HepG2 (cell line): ENCODE data around the gene DPP6. TPM values are rescaled to one million over a fixed set of nuclear protein-coding genes. Genes with fewer than 3 reads are reported as not detected.

Experiments used
- ATAC-seq: fragments of 200-7000 bp; cut with Tn5 transposase; 3 replicates; pipeline ENCODE4 v1.9.1; 2020; ENCODE audit warnings: mild to moderate bottlenecking, moderate library complexity
- BruUV-seq: library from RNA; stranded (reverse); fragments of 400-500 nt; replicated peaks from 2 replicates; lab custom pipeline; 2021; lab: Mats Ljungman, UMichigan
- CTCF ChIA-PET: fragments of 300-600 bp; formaldehyde crosslinking; extraction: SDS; loops from one replicate; lab custom pipeline; 2021; ENCODE audit warnings: low total read pairs, inconsistent platforms, low intra/inter-chr PET ratio; lab: Yijun Ruan, JAX
- POLR2A ChIA-PET: fragments of 350-600 bp; sonication (Branson Sonifier 250); formaldehyde crosslinking; loops from one replicate; lab custom pipeline; 2020; ENCODE audit warnings: antibody characterized with exemption, inconsistent platforms; lab: Yijun Ruan, JAX
- DNase-seq: peaks from one replicate; pipeline ENCODE4 v3.0.0-alpha.2; 2015; ENCODE audit warnings: low spot score
- FAIRE-seq: peaks from 3 replicates; lab custom pipeline; 2011; peaks lifted over from hg19 to GRCh38; lab: Jason Lieb, UNC
- H2AFZ ChIP-seq: one replicate; pipeline ENCODE4 v1.6.1; 2011; ENCODE audit warnings: low read length, inconsistent platforms
- H3K27ac ChIP-seq: fragments of 300-600 bp; 3 replicates; pipeline ENCODE4 v1.8.0; 2011; ENCODE audit warnings: mixed run types, mild to moderate bottlenecking, mixed read lengths, low read length, inconsistent platforms; ENCODE audit not compliant: insufficient read depth; ENCODE audit errors: extremely low read length
- H3K27me3 ChIP-seq, 2 experiments: fragments of 200-600 bp in 1 of 2; 2 replicates in 1 of 2; 3 replicates in 1 of 2; pipeline versions ENCODE4 v1.6.0 to v1.8.0; 2011; ENCODE audit warnings: low read length in 2 of 2, mild to moderate bottlenecking in 2 of 2, moderate library complexity in 2 of 2, inconsistent platforms in 1 of 2; ENCODE audit not compliant: insufficient read depth in 2 of 2, control insufficient read depth in 1 of 2
- H3K36me3 ChIP-seq, 2 experiments: fragments of 200-600 bp in 1 of 2; replicated peaks in 1 of 2; 2 replicates in 1 of 2; 3 replicates in 1 of 2; pipeline versions ENCODE4 v1.5.1 to v1.8.0; 2011; ENCODE audit warnings: low read length in 2 of 2, inconsistent platforms in 1 of 2; ENCODE audit not compliant: insufficient read depth in 2 of 2, control insufficient read depth in 1 of 2
- H3K4me1 ChIP-seq: 2 replicates; pipeline ENCODE4 v1.5.1; 2012; ENCODE audit warnings: low read length, inconsistent platforms; ENCODE audit not compliant: insufficient read depth
- H3K4me2 ChIP-seq: 2 replicates; pipeline ENCODE4 v1.6.0; 2011; ENCODE audit warnings: low read depth, low read length, inconsistent platforms
- H3K4me3 ChIP-seq, 3 experiments: fragments of 200-600 bp in 1 of 3; sonication (generic), shearing (Covaris generic) in 1 of 3; replicated peaks in 1 of 3; 2 replicates each; pipeline ENCODE4 v1.5.1; 2011 to 2016; ENCODE audit warnings: low read length in 3 of 3, inconsistent platforms in 2 of 3, low read depth in 2 of 3, mild to moderate bottlenecking in 2 of 3, control low read depth in 1 of 3, mixed read lengths in 1 of 3; ENCODE audit not compliant: insufficient read depth in 1 of 3
- H3K79me2 ChIP-seq: one replicate; pipeline ENCODE4 v1.6.1; 2011; ENCODE audit warnings: low read length, inconsistent platforms; ENCODE audit not compliant: insufficient read depth
- H3K9ac ChIP-seq: 2 replicates; pipeline ENCODE4 v1.6.0; 2011; ENCODE audit warnings: mild to moderate bottlenecking, low read depth, low read length, inconsistent platforms; ENCODE audit not compliant: insufficient read depth
- H3K9me3 ChIP-seq: 2 replicates; pipeline ENCODE4 v1.5.1; 2012; ENCODE audit warnings: mild to moderate bottlenecking, low read length
- H4K20me1 ChIP-seq: 2 replicates; pipeline ENCODE4 v1.6.0; 2011; ENCODE audit warnings: inconsistent platforms, mild to moderate bottlenecking, low read length, moderate library complexity; ENCODE audit not compliant: insufficient read depth
- ATF7 ChIP-seq, 2 experiments: fragments of 450-650 bp in 1 of 2; sonication (generic) in 1 of 2; formaldehyde crosslinking in 1 of 2; IDR thresholded peaks; 2 replicates each; pipeline versions ENCODE4 v1.4.0 to v1.6.1; 2016 to 2020; ENCODE audit warnings: antibody characterized with exemption in 1 of 2, mild to moderate bottlenecking in 1 of 2, missing genetic modification reagents in 1 of 2
- CREB1 ChIP-seq, 2 experiments: fragments of 450-650 bp in 1 of 2; IDR thresholded peaks; 2 replicates each; pipeline ENCODE4 v1.6.1; 2016 to 2017; ENCODE audit warnings: control low read depth in 1 of 2, mild to moderate bottlenecking in 1 of 2, missing compliant biosample characterization in 1 of 2, missing genetic modification characterization in 1 of 2
- NFE2L1 ChIP-seq: sonication (generic); formaldehyde crosslinking; IDR thresholded peaks from 2 replicates; pipeline ENCODE4 v1.4.0; 2020; ENCODE audit warnings: missing genetic modification reagents, mild to moderate bottlenecking, borderline replicate concordance
- NONO ChIP-seq, 2 experiments: fragments of 450-650 bp in 1 of 2; sonication (generic) in 1 of 2; formaldehyde crosslinking in 1 of 2; IDR thresholded peaks in 1 of 2; conservative IDR thresholded peaks in 1 of 2; 2 replicates each; pipeline versions ENCODE4 v1.6.1 to v1.8.0; 2017 to 2022; ENCODE audit warnings: mild to moderate bottlenecking in 1 of 2, missing genetic modification reagents in 1 of 2, moderate library complexity in 1 of 2
- PRDM15 ChIP-seq: sonication (generic); formaldehyde crosslinking; IDR thresholded peaks from 2 replicates; pipeline ENCODE4 v1.4.0; 2020; ENCODE audit warnings: missing genetic modification reagents
- TBP ChIP-seq: sonication (generic); formaldehyde crosslinking; IDR thresholded peaks from 2 replicates; pipeline ENCODE4 v1.5.0; 2020; ENCODE audit warnings: missing genetic modification reagents
- ZBTB21 ChIP-seq: sonication (generic); formaldehyde crosslinking; IDR thresholded peaks from 2 replicates; pipeline ENCODE4 v1.4.0; 2020; ENCODE audit warnings: missing genetic modification reagents
- ZFP1 ChIP-seq: IDR thresholded peaks from 2 replicates; pipeline ENCODE4 v1.6.1; 2016
- ZNF652 ChIP-seq: IDR thresholded peaks from 2 replicates; pipeline ENCODE4 v1.6.1; 2016; ENCODE audit warnings: low read depth, borderline replicate concordance
- ZNF878 ChIP-seq: sonication (generic); formaldehyde crosslinking; IDR thresholded peaks from 2 replicates; pipeline ENCODE4 v1.8.1; 2023; ENCODE audit warnings: mild to moderate bottlenecking, missing genetic modification reagents, moderate library complexity
- WGBS: methylation state at CpG from one replicate; pipeline ENCODE4 v1.1.6; 2017; ENCODE audit warnings: low lambda C conversion rate; 5-methylcytosine and 5-hydroxymethylcytosine counted together
- in situ Hi-C: cut with HindIII; loops from 2 replicates; pipeline ENCODE4 v1.10.0; 2017; ENCODE audit warnings: low pct_unique_long_range_greater_than_20kb; ENCODE audit not compliant: extremely low pct_ligation_motif_present
- intact Hi-C: fragments of 100-400 bp; cut with micrococcal nuclease; formaldehyde crosslinking; loops from one replicate; pipeline ENCODE4 v1.10.0; 2022; ENCODE audit not compliant: unreplicated experiment
- polyA plus RNA-seq, 8 experiments: library from polyadenylated mRNA; depleted of rRNA in 3 of 8; stranded (reverse) in 7 of 8; unstranded in 1 of 8; fragments of >200 nt; fragmentation: Illumina TruSeq in 4 of 8; extraction: Trizol in 4 of 8; gene quantifications; 2 replicates each; pipeline versions ENCODE4 v1.2.1 to v1.2.3, GENCODE V29; 2011 to 2016; ENCODE audit warnings: low read depth in 4 of 8, missing spikeins in 1 of 8, mixed read lengths in 1 of 8; ENCODE audit not compliant: insufficient read depth in 1 of 8
- total RNA-seq, 5 experiments: library from RNA; depleted of rRNA; stranded (reverse); fragments of >200 nt; fragmentation: Illumina TruSeq; extraction: Trizol; gene quantifications; 2 replicates each; pipeline ENCODE4 v1.2.3, GENCODE V29; 2016; ENCODE audit warnings: low read depth in 1 of 5
- TF ChIP-seq, protein P1 (sequence below): sonication (generic); formaldehyde crosslinking; IDR thresholded peaks from 2 replicates; pipeline ENCODE4 v1.5.1; 2020; ENCODE audit warnings: mild to moderate bottlenecking, missing genetic modification reagents, borderline replicate concordance

Gene DPP6
- total and polyA plus RNA-seq, 2 of the 13 experiments (the other 11 are each of a cell fraction or from before 2014, with no cell fraction given): not detected

GRCh38 chr7:154812027-154812426 is 759.8 kb downstream of the DPP6 start:
- Histone ChIP-seq H3K9me3 (peaks cover 17% of the 10 kb centered on the region), H3K27ac (no peak overlapping the region), H3K79me2 (no peaks in the 10 kb centered on the region), H3K4me3 (no peak overlapping the region), H3K4me1 (no peaks in the 10 kb centered on the region), H3K36me3 (no peaks in the 10 kb centered on the region), H3K9ac (no peak overlapping the region), H2AFZ (no peak overlapping the region), H4K20me1 (no peaks in the 10 kb centered on the region), H3K4me2 (no peak overlapping the region), H3K27me3 (no peaks in the 10 kb centered on the region)
- ChIA-PET POLR2A (no interaction called here), CTCF (no interaction called here)
- 4% methylated on average over 1 of the region's 1 CpG for WGBS
- in situ Hi-C loops: no loop called here
- DNase-seq: no peak
- no TSS peak for BruUV-seq
- intact Hi-C loops: no loop called here
- TF ChIP-seq ZBTB21 (CRISPR knock-in tag) (no peak), ZFP1 (CRISPR knock-in tag) (peak; percentile 98; the same call in 1 of the 2 replicates)
- no peak for FAIRE-seq
- no peak for ATAC-seq

DNA sequence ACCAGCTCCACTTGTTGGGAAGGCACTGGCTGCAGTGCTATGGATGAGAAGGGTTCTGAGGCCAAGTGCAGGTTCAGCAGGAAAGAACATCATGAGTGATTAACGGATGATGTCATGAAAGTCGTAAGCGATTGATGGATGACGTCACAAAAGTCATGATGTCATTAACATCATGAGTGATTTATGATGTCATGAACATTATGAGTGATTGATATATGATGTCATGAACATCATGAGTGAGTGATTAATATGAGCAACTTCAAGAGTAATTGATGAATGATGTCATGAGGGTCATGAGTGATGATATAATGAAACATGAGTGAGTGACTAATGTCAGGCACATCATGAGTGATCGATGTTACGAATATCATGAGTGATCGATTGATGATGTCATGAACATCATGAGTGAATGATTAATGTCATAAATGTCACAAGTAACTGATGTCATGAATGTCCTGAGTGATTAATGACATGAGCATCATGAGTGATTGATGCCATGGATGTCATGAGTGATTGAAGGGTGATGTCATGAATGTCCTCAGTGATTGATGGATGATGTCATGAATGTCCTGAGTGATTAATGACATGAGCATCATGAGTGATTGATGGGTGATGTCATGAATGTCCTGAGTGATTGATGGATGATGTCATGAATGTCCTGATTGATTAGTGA is 765.2 kb downstream of the DPP6 start:
- ATAC-seq: no peak
- H3K9me3 ChIP-seq: peaks cover 4% of the 10 kb centered on the region
- H3K27me3 ChIP-seq: no peaks in the 10 kb centered on the region
- H3K4me2 ChIP-seq: no peak overlapping the region
- in situ Hi-C loops: no loop called here
- TF ChIP-seq NFE2L1 (no peak), NONO (IDR thresholded peaks at IDR 0.05) (no peak), NONO (CRISPR knock-in tag; conservative IDR thresholded peaks at IDR 0.05) (no peak), ZBTB21 (CRISPR knock-in tag) (peak; percentile 75; the same call in 1 of the 2 replicates), ZNF652 (no peak), ATF7 (IDR thresholded peaks at IDR 0.05) (peak; percentile 100), ATF7 (CRISPR knock-in tag; IDR thresholded peaks at IDR 0.05) (no peak), CREB1 (IDR thresholded peaks at IDR 0.05) (peak; percentile 99), CREB1 (CRISPR knock-in tag; IDR thresholded peaks at IDR 0.05) (no peak), TBP (CRISPR knock-in tag) (no peak), ZNF878 (CRISPR knock-in tag) (no peak), PRDM15 (CRISPR knock-in tag) (no peak)
- TF ChIP-seq, protein P1, sequence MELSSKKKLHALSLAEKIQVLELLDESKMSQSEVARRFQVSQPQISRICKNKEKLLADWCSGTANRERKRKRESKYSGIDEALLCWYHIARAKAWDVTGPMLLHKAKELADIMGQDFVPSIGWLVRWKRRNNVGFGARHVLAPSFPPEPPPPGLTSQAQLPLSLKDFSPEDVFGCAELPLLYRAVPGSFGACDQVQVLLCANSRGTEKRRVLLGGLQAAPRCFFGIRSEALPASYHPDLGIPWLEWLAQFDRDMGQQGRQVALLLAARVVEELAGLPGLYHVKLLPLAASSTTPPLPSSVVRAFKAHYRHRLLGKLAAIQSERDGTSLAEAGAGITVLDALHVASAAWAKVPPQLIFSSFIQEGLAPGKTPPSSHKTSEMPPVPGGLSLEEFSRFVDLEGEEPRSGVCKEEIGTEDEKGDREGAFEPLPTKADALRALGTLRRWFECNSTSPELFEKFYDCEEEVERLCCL (CRISPR knock-in tag): no peak
- TF ChIP-seq, all 625 proteins: peak for 3
- no peak for DNase-seq
- BruUV-seq: no TSS peak
- Histone ChIP-seq H3K9ac (no peak overlapping the region), H3K79me2 (no peaks in the 10 kb centered on the region), H2AFZ (no peak overlapping the region), H3K4me3 (no peak overlapping the region), H3K4me1 (no peaks in the 10 kb centered on the region), H4K20me1 (no peaks in the 10 kb centered on the region), H3K36me3 (no peaks in the 10 kb centered on the region), H3K27ac (no peak overlapping the region)
- ChIA-PET POLR2A (no interaction called here), CTCF (no interaction called here)
- WGBS: 18% methylated on average over 7 of the region's 7 CpGs
- FAIRE-seq: no peak
- intact Hi-C loops: no loop called here
